M059J (cell line): ENCODE data around the gene DZIP1. TPM values are rescaled to one million over a fixed set of nuclear protein-coding genes. Genes with fewer than 3 reads are reported as not detected.
"Not testable (repeated sequence)": the region's sequence is repeated elsewhere in the genome, so short reads cannot be mapped to it uniquely, and the experiment has no call there.

Experiments
- DNase-seq: peaks from one replicate; pipeline ENCODE4 v3.0.0-alpha.2; 2012; ENCODE audit warnings: low read depth
- total RNA-seq: library from RNA; depleted of rRNA; stranded (reverse); fragments of >200 nt; shearing (Covaris generic); gene quantifications from 2 replicates; pipeline ENCODE4 v1.2.3, GENCODE V29; 2014; rRNA removed

DZIP1 gene, protein sequence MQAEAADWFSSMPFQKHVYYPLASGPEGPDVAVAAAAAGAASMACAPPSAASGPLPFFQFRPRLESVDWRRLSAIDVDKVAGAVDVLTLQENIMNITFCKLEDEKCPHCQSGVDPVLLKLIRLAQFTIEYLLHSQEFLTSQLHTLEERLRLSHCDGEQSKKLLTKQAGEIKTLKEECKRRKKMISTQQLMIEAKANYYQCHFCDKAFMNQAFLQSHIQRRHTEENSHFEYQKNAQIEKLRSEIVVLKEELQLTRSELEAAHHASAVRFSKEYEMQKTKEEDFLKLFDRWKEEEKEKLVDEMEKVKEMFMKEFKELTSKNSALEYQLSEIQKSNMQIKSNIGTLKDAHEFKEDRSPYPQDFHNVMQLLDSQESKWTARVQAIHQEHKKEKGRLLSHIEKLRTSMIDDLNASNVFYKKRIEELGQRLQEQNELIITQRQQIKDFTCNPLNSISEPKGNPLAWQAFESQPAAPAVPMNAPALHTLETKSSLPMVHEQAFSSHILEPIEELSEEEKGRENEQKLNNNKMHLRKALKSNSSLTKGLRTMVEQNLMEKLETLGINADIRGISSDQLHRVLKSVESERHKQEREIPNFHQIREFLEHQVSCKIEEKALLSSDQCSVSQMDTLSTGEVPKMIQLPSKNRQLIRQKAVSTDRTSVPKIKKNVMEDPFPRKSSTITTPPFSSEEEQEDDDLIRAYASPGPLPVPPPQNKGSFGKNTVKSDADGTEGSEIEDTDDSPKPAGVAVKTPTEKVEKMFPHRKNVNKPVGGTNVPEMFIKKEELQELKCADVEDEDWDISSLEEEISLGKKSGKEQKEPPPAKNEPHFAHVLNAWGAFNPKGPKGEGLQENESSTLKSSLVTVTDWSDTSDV
- total RNA-seq, result 17.0 and 24.3 TPM in 2 replicates

DNA sequence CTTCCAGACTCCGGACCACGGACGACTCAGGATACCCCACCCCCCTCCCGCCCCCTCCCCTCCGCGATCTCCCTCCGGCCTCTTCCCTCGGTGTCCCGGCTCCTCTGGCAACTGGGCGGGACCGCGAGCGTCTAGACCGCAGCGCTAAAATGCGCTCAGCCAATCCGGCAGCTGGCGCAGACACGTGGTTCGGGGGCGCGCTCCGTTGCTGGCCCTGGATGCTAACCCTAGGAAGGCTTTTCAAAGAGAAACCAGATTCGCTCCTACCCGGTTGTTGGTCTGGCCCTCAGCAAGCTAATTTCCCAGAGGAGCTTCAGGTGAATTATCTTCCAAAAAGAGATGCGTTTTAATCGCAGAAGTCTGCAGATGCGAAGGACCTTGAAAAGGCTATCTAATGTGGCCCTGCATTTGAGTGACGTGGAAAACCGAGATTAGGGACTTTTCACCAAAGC lies at the start of gene DZIP1:
Gene DZIP1, minus strand, starts transcription at position 106 of the 452 bp plus-strand sequence. CDS start 2,677 bp downstream, outside the sequence.
- DNase-seq, result peak; percentile 79

- not testable (repeated sequence) for DNase-seq
Measured at GRCh38 chr13:95690986-95691385, 46.5 kb upstream of the DZIP1 start.

- no peak for DNase-seq
Measured at GRCh38 chr13:95689582-95689926, 45.0 kb upstream of the DZIP1 start.

DNA sequence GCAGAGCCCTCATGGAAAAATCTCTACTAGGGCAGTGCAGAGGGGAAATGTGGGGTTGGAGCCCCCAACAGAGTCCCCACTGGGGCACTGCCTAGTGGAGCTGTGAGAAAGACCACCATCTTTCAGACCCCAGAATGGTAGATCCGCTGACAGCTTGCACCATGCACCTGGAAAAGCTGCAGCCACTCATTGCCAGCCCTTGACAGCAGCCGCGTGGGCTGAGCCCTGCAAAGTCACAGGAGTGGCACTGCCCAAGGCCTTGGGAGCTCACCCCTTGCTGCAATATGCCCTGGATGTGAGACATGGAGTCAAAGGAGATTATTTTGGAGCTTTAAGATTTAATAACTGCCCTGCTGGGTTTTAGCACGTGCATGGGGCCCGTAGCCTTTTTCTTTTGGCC lies 40.5 kb upstream of the DZIP1 start:
- not testable (repeated sequence) for DNase-seq

DNA sequence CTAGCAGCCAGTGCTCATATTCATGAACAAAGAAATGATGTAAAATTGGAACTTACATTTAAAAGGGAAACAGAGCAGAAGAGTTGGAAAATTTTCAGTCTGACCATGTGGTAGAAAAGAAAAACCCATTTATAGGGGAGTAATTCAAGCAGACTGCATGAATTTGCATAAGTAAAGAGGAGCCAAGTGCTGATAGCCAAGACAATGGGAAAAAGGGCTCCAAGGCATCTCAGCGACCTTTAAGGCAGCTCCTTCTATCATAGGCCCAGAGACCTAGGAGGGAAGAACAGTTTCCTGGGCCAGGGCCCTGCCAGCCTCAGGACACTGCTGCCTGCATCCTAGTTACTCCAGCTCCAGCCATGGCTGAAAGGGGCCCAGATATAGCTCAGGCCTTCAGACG lies 39.9 kb upstream of the DZIP1 start:
- no peak for DNase-seq

- DNase-seq, result no peak
Measured at GRCh38 chr13:95679722-95680121, 35.2 kb upstream of the DZIP1 start.

DNA sequence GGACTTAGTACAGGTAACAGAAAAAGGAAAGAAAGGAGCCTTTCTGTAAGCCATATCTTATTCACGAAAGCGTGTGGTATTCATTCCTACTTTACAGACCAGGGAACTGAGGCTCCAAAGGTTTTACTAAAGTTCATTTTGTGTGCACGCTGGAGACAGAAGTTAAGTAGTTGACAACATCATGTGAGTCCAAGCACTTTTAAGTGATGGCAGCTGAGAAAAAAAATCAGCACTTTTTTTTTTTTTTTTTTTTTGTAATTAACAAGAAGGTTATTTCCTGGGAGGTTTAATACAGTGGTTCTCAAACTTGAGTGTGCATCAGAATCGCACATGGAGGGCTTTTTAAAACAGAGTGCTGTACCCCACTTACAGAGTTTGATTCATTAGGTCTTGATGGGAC lies 34.5 kb upstream of the DZIP1 start:
- no peak for DNase-seq

DNA sequence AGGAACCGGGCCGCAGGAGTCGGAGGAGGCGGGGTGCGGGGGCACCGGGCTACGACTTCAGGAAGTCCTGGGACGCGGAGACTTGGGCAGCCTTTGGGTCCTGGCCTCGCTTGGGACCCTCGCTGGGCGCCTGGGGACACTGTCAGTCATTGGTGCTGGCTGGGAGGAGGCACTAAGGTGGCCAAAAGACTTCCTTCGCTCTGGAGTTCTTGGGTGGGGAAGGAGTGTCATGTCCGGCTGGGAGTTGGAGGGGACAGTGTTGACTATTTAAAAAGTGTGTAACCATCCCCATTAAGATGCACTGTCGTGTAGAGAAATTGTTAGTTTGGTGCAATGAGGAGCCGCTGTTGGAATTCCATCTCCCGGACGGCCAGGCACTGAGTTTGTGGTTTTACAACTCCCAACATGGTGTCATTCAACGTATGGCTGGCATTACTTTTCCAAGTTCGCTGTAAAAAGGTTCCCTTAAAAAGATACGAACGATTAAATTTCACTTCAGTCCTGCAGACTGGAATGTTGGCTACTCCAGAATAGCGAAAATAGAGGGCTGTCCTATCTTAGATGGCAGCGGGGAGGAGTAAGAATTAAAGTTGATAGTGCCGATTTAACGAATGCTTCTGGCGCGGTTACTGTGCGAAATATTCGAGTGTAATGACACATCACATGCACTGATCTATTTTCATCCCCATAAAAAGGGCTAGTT lies 33.2 kb upstream of the DZIP1 start:
- DNase-seq, result peak; percentile 38

DNA sequence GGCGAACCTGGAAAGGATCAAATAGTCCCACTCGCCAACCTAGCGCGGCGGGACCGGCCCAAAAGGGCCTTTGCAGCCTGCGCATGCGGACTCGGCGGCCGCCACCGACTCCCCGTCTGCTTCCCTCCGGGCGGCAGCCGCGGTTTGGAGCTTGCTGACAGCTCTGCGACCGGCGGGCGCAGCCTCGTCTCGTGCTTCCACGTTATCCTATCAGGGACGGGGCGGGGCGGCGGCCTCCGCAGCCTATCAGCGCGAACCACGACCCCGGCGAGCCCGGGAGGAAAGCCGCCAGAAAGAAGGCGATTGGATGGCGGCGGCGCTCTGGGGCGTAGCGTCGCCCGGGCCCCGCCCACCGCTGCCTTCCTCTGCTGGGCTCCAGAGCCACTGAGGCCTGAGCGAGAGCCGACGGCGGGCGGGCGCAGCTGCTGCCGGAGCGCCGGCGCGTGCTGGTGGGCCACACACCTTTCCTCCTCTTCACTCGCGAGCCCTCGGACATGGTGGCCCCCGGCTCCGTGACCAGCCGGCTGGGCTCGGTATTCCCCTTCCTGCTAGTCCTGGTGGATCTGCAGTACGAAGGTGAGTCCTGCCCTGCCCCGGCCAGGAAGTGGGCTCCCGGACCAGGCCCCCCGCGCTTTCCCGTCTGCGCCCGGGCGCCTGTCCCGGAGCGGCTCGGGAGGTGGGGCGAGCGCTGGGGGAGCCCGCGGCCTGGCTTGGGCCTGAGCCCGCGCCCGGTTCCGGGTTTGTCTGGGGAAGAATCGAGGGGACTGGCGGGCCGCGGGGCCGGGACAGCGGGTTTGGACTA lies 32.5 kb upstream of the DZIP1 start, which contains the start of gene DNAJC3:
Gene DNAJC3, plus strand, starts transcription at position 378 of the 802 bp plus-strand sequence. Its CDS starts 117 bp downstream, at position 495.
- DNase-seq, result peak; percentile 95

DNA sequence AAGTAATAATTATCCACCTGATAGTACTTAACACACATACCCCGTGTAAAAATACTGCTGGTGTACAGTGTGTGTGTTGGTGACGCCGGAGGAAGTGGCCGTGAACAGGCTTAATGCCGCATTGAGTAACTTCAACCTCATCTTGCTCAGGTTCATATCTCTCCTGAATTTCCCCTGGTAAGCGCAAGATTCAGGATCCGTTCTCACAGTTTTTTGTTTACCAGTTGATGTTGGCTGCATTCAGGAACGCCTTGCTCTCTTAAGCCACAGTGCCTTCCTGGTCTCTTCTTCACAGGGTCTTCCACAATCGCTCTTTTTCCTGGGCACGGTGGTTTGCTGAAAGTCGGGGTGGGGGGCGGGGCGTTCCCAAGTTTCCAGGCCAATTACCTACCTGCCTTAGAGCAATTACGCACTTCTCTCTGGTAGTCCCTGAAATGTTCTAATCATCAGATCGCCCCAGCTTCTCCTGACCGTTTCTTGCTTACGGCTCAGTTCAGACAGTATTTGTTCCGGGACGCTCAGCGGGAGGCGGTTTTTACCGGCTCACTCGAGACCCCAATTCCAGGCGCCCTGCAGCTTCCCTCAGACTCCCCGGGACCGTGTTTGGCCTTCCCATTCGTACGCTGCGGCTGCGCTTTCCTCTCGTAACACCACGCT lies 31.7 kb upstream of the DZIP1 start:
- DNase-seq, result peak; percentile 39

DNA sequence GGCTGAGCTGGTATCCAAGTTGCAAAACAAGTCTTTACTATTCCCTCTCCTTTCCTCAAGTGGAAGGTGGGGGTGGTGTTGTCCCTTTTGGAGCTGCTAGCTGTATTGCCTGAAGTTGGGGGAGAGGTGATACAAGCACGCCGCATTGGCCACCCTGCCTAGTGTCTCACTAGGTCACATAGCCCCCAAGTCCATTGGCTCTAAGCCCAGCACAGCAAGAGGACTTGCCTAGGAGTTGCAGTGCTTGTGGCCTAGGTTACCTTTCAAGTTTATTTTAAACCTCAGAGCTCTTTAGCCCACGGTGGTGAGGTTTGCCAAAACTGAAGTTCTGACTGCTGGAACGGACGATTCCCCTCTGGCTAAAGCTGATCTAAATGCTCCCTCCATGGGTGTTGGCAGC lies 27.1 kb upstream of the DZIP1 start:
- no peak for DNase-seq

- not testable (repeated sequence) for DNase-seq
Measured at GRCh38 chr13:95667235-95667634, 22.7 kb upstream of the DZIP1 start.

- DNase-seq, result peak; percentile 58
Measured at GRCh38 chr13:95660981-95661581, 16.6 kb upstream of the DZIP1 start.

DNA sequence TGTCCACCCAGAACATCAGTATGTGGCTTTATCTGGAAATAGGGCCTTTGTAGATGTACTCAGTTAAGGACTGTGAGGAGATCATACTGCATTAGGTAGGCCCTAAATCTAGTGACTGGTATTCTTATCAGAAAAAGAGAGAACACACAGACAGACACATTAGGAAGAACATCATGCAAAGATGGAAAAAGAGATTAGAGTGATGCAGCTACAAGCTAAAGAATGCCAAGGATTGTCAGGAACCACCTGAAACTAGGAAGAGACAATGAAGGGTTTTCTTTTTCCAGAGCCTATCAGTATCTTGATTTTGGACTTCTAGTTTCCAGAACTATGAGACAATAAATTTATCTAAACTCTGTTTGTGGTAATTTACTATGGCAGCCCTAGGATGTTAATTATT lies 15.0 kb upstream of the DZIP1 start:
- no peak for DNase-seq

GRCh38 chr13:95656386-95657015 lies 12.0 kb upstream of the DZIP1 start:
- no peak for DNase-seq

- DNase-seq, result no peak
Measured at GRCh38 chr13:95652821-95653220, 8.3 kb upstream of the DZIP1 start.

DNA sequence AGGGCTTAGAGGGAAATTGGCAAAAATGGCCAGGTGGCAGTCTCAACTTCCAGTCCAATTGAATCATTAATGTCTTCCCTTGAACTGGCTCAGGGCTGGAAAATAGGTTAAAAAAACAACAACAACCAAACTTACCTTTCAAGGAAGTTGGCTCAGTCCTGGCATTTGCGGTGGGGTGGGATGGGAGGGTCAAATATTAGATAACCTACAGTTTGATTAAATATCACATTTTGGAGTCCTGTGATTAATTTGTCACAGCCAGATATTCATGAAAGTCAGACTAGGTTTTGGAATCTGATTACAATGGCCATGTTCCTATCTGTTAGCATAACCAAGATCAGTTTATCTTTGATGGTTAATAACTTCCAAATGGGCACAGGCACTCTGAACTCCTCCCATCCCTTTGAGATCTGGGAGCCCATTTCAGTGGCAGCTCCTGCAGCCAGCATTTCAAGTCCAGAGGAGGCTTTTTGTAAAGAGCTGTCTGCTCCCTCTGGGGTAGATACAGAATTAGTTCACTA lies 7.8 kb upstream of the DZIP1 start:
- DNase-seq, result no peak

GRCh38 chr13:95650696-95651095 lies 6.2 kb upstream of the DZIP1 start:
- DNase-seq, result no peak

DNA sequence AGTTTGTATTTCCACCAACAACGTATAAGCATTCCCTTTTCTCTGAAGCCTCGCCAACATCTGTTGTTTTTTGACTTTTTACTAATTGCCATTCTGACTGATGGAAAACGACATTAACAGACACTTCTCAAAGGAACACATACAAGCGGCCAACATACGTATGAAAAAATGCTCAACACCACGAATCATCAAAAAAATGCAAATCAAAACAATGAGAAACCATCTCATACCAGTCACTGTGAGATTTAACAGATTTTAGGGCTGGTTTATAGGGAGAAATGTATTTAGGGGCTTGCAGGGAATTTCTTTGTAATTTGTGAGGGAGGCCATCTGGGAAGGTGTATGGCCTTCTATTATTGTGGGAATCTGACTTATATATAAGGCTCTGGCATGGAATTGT lies 2.8 kb upstream of the DZIP1 start:
- no peak for DNase-seq
